Loucy (cell line): ENCODE data around the gene SLC35B2.

Source experiments
- CTCF ChIP-seq: fragments of 200-600 bp; sonication (generic); conservative IDR thresholded peaks from 2 replicates; pipeline ENCODE4 v1.5.1; 2014; ENCODE audit warnings: mild to moderate bottlenecking, antibody characterized with exemption, low read length
- EZH2phosphoT487 ChIP-seq: fragments of 200-600 bp; IDR thresholded peaks from 2 replicates; pipeline ENCODE4 v1.6.1; 2018; ENCODE audit warnings: antibody characterized with exemption, mild to moderate bottlenecking, moderate library complexity, borderline replicate concordance

GRCh38 chr6:44243345-44243744 is 14.0 kb downstream of the SLC35B2 start:
- TF ChIP-seq CTCF: no peak
- no peak for TF ChIP-seq EZH2phosphoT487
